ENCODE data around the gene CSTB. TPM values are rescaled to one million over a fixed set of nuclear protein-coding genes. Genes with fewer than 3 reads are reported as not detected.

The CSTB gene
- total and polyA plus RNA-seq, 2 experiments from 2014 or later, result 24.1 to 120 TPM

- no peaks in the 10 kb centered on the region for H3K9me2 ChIP-seq (replicated peaks; ENCODE audit: insufficient read depth)
- WGBS (ENCODE audit: low lambda C conversion rate, missing lambda C conversion rate), result 96% methylated on average over 14 of the region's 14 CpGs
- H3K36me3 ChIP-seq (replicated peaks; ENCODE audit: insufficient read depth, low read depth), result no peaks in the 10 kb centered on the region
- no peak overlapping the region for H2AFZ ChIP-seq
- H3K27me3 ChIP-seq, result no peaks in the 10 kb centered on the region
- no peaks in the 10 kb centered on the region for H4K20me1 ChIP-seq (ENCODE audit: insufficient read depth, poor library complexity, severe bottlenecking)
- TF ChIP-seq EZH2phosphoT487 (IDR thresholded peaks at IDR 0.05; ENCODE audit: low read depth, severe bottlenecking, unreplicated experiment), result no peak
- TF ChIP-seq CTCF (IDR thresholded peaks at IDR 0.05; ENCODE audit: poor library complexity), result no peak
- no peak for TF ChIP-seq EZH2 (IDR thresholded peaks at IDR 0.05; ENCODE audit: borderline replicate concordance)
- no peaks in the 10 kb centered on the region for H3K4me1 ChIP-seq (ENCODE audit: insufficient read depth)
- H3K79me2 ChIP-seq, result no peaks in the 10 kb centered on the region
- no peaks in the 10 kb centered on the region for H3K9me3 ChIP-seq (ENCODE audit: low read depth)
- DNase-seq (ENCODE audit: low spot score), result no peak
- H3K4me2 ChIP-seq, result no peak overlapping the region
- H3K4me3 ChIP-seq, result no peak overlapping the region
- no peak overlapping the region for H3K27ac ChIP-seq
These were observed 26.7 kb upstream of the CSTB start for GRCh38 chr21:43802713-43803313.

- TF ChIP-seq CTCF (IDR thresholded peaks at IDR 0.05; ENCODE audit: poor library complexity) (no peak), EZH2 (IDR thresholded peaks at IDR 0.05; ENCODE audit: borderline replicate concordance) (no peak), EZH2phosphoT487 (IDR thresholded peaks at IDR 0.05; ENCODE audit: low read depth, severe bottlenecking, unreplicated experiment) (no peak)
- H3K4me1 ChIP-seq (ENCODE audit: insufficient read depth), result no peaks in the 10 kb centered on the region
- H3K79me2 ChIP-seq, result no peaks in the 10 kb centered on the region
- H3K27ac ChIP-seq, result no peak overlapping the region
- H3K9me3 ChIP-seq (ENCODE audit: low read depth), result no peaks in the 10 kb centered on the region
- no peak for DNase-seq (ENCODE audit: low spot score)
- no peaks in the 10 kb centered on the region for H3K36me3 ChIP-seq (replicated peaks; ENCODE audit: insufficient read depth, low read depth)
- no peaks in the 10 kb centered on the region for H4K20me1 ChIP-seq (ENCODE audit: insufficient read depth, poor library complexity, severe bottlenecking)
- no peaks in the 10 kb centered on the region for H3K27me3 ChIP-seq
- WGBS (ENCODE audit: low lambda C conversion rate, missing lambda C conversion rate), result 98% methylated on average over 42 of the region's 42 CpGs
- no peaks in the 10 kb centered on the region for H3K9me2 ChIP-seq (replicated peaks; ENCODE audit: insufficient read depth)
- H3K4me2 ChIP-seq, result no peak overlapping the region
- H2AFZ ChIP-seq, result no peak overlapping the region
- no peak overlapping the region for H3K4me3 ChIP-seq
These were observed 25.1 kb upstream of the CSTB start for GRCh38 chr21:43801006-43801783.

- H4K20me1 ChIP-seq (ENCODE audit: insufficient read depth, poor library complexity, severe bottlenecking), result no peaks in the 10 kb centered on the region
- no peak overlapping the region for H3K4me3 ChIP-seq
- no peaks in the 10 kb centered on the region for H3K4me1 ChIP-seq (ENCODE audit: insufficient read depth)
- no peak overlapping the region for H3K4me2 ChIP-seq
- H3K27ac ChIP-seq, result no peak overlapping the region
- 95% methylated on average over 14 of the region's 14 CpGs for WGBS (ENCODE audit: low lambda C conversion rate, missing lambda C conversion rate)
- DNase-seq (ENCODE audit: low spot score), result no peak
- no peaks in the 10 kb centered on the region for H3K36me3 ChIP-seq (replicated peaks; ENCODE audit: insufficient read depth, low read depth)
- no peaks in the 10 kb centered on the region for H3K9me2 ChIP-seq (replicated peaks; ENCODE audit: insufficient read depth)
- H3K79me2 ChIP-seq, result no peaks in the 10 kb centered on the region
- no peaks in the 10 kb centered on the region for H3K27me3 ChIP-seq
- TF ChIP-seq EZH2 (IDR thresholded peaks at IDR 0.05; ENCODE audit: borderline replicate concordance), result no peak
- no peak for TF ChIP-seq CTCF (IDR thresholded peaks at IDR 0.05; ENCODE audit: poor library complexity)
- TF ChIP-seq EZH2phosphoT487 (IDR thresholded peaks at IDR 0.05; ENCODE audit: low read depth, severe bottlenecking, unreplicated experiment), result no peak
- no peak overlapping the region for H2AFZ ChIP-seq
- H3K9me3 ChIP-seq (ENCODE audit: low read depth), result no peaks in the 10 kb centered on the region
These were observed 24.5 kb upstream of the CSTB start for GRCh38 chr21:43800566-43800965.

Measured in hepatocyte (in vitro differentiated cells).